Measurements from ENCODE around the gene BTF3. TPM values are rescaled to one million over a fixed set of nuclear protein-coding genes. Genes with fewer than 3 reads are reported as not detected.

BTF3 gene
- total RNA-seq, 1 donor from 2014 or later: 386 TPM

DNA sequence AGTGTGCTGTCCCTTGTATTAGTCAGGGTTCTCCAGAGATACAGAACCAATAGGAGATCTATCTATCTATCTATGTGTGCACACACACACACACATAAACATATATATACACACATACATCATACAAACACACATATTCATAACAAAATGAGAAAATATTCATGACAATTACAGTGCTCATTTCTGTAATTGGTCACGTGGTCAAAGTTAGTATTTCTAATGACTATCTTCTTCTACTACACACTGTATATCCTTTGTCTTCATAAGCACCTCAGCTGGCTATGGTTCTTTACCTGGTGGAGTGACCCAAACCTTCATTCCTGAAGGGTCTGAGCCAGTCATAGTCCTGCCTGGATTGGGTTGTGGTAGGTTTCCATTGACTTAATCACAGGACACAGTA lies 17.7 kb upstream of the BTF3 start:
- intact Hi-C loops (cut with micrococcal nuclease): no loop called here
- TF ChIP-seq, protein P1, sequence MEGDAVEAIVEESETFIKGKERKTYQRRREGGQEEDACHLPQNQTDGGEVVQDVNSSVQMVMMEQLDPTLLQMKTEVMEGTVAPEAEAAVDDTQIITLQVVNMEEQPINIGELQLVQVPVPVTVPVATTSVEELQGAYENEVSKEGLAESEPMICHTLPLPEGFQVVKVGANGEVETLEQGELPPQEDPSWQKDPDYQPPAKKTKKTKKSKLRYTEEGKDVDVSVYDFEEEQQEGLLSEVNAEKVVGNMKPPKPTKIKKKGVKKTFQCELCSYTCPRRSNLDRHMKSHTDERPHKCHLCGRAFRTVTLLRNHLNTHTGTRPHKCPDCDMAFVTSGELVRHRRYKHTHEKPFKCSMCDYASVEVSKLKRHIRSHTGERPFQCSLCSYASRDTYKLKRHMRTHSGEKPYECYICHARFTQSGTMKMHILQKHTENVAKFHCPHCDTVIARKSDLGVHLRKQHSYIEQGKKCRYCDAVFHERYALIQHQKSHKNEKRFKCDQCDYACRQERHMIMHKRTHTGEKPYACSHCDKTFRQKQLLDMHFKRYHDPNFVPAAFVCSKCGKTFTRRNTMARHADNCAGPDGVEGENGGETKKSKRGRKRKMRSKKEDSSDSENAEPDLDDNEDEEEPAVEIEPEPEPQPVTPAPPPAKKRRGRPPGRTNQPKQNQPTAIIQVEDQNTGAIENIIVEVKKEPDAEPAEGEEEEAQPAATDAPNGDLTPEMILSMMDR (IDR thresholded peaks at IDR 0.05; ENCODE audit: borderline replicate concordance): no peak
- no peak overlapping the region for H3K4me3 ChIP-seq
- no peak overlapping the region for H3K27ac ChIP-seq (replicated peaks)
- H3K9me3 ChIP-seq (replicated peaks): no peaks in the 10 kb centered on the region
- H3K4me1 ChIP-seq: no peaks in the 10 kb centered on the region
- H3K36me3 ChIP-seq: no peaks in the 10 kb centered on the region
- no peak for DNase-seq
- H3K27me3 ChIP-seq (ENCODE audit: low read depth): peaks cover 55% of the 10 kb centered on the region

DNA sequence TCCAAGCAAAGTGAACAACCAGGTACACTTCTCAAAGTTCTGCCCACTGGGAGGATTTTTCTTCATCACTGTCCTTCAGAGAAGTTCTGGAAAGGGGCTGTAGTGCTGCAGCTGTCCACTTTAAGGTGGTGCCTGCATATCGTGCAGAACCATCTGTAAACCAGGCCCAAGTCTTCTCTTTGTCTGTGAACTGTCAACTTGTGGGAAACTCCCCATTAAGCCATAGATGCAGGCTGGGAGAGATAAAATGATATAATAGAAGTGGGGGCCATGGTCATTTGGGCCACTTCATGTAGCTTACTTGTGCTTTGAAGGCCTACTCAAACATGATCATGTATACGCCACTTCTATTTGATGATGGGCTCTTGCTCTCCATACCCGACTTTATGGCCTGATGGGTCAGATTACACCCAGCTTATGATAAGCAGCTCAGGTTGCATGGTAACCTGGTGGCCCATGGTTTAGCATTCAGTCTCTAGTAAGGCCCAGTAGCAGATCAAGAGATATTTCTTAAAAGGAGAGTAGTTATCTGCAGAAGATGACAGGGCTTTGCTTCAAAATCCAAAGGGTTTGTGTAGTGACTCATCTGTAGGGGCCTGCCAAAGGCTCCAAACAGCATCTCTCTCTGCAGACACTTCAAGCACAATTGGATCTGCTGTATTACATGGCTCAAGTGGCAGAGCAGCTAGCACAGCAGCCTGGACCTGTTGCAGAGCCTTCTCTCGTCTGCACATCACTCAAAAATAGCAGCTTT lies 15.7 kb upstream of the BTF3 start:
- Histone ChIP-seq H3K27me3 (ENCODE audit: low read depth) (peaks cover 63% of the 10 kb centered on the region), H3K4me3 (no peak overlapping the region), H3K4me1 (no peaks in the 10 kb centered on the region), H3K27ac (replicated peaks) (no peak overlapping the region), H3K9me3 (replicated peaks) (no peaks in the 10 kb centered on the region), H3K36me3 (no peaks in the 10 kb centered on the region)
- intact Hi-C loops (cut with micrococcal nuclease): no loop called here
- DNase-seq: no peak
- TF ChIP-seq, protein P1 (IDR thresholded peaks at IDR 0.05; ENCODE audit: borderline replicate concordance): no peak

DNA sequence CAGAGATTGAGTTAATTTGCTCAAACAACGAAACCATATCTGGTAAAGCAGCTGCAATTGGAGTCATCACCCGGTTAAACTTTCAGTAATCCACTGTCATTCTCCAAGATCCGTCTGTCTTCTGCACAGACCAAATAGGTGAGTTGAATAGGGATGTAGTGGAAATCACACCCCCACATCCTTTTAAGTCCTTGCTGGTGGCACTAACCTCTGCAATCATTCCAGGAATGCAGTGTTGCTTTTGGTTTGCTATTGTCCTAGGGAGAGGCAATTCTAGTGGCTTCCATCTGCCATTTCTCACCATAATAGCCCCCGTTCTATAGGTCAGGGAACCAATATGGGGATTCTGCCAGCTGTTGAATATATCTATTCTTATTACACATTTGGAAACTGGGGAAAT lies 14.6 kb upstream of the BTF3 start:
- TF ChIP-seq, protein P1 (IDR thresholded peaks at IDR 0.05; ENCODE audit: borderline replicate concordance): no peak
- no peak overlapping the region for H3K4me3 ChIP-seq
- intact Hi-C loops (cut with micrococcal nuclease): no loop called here
- H3K4me1 ChIP-seq: no peaks in the 10 kb centered on the region
- no peak overlapping the region for H3K27ac ChIP-seq (replicated peaks)
- peaks cover 63% of the 10 kb centered on the region for H3K27me3 ChIP-seq (ENCODE audit: low read depth)
- no peaks in the 10 kb centered on the region for H3K36me3 ChIP-seq
- DNase-seq: no peak
- H3K9me3 ChIP-seq (replicated peaks): no peaks in the 10 kb centered on the region

DNA sequence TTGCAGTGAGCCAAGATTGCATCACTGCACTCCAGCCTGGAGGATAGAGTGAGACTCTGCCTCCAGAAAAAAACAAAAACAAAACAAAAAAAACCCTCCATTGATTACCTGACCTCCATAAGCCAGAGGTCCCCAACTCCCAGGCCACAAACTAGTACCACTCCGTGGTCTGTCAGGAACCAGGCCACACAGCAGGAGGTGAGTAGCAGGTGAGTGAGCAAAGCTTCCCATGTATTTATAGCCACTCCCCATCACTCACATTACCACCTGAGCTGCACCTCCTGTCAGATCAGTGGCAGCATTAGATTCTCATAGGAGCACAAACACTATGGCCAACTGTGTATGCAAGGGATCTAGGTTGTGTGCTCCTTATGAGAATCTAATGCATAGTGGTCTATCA lies 13.7 kb upstream of the BTF3 start:
- Histone ChIP-seq H3K4me3 (no peak overlapping the region), H3K27me3 (ENCODE audit: low read depth) (peaks cover 58% of the 10 kb centered on the region), H3K4me1 (no peaks in the 10 kb centered on the region), H3K36me3 (no peaks in the 10 kb centered on the region), H3K27ac (replicated peaks) (no peak overlapping the region), H3K9me3 (replicated peaks) (no peaks in the 10 kb centered on the region)
- TF ChIP-seq, protein P1 (IDR thresholded peaks at IDR 0.05; ENCODE audit: borderline replicate concordance): no peak
- no peak for DNase-seq
- intact Hi-C loops (cut with micrococcal nuclease): no loop called here

DNA sequence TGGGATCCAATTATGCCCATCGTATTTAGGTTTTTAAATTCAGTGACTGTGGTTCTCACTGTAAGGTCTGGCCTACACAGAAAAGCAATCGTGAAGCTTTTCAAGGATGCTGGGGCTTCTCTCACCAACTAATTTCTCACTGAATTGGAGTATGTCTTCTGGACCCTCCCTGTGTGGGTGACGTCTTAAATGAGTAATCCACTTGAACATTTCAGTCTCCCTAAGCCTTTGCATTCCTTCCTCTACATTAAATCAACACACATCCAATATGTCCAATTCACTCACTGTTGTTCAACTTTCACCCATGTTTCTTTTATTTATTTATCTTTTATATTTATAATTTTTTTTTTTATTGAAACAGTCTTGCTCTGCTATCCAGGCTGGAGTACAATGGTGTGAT lies 12.5 kb upstream of the BTF3 start:
- DNase-seq: no peak
- intact Hi-C loops (cut with micrococcal nuclease): no loop called here

More for the DNA sequence above, 12.5 kb upstream of the BTF3 start:
- TF ChIP-seq, protein P1 (IDR thresholded peaks at IDR 0.05; ENCODE audit: borderline replicate concordance): no peak
- H3K4me1 ChIP-seq: no peaks in the 10 kb centered on the region
- H3K27me3 ChIP-seq (ENCODE audit: low read depth): peaks cover 61% of the 10 kb centered on the region
- no peak overlapping the region for H3K4me3 ChIP-seq
- no peaks in the 10 kb centered on the region for H3K9me3 ChIP-seq (replicated peaks)
- no peak overlapping the region for H3K27ac ChIP-seq (replicated peaks)
- H3K36me3 ChIP-seq: no peaks in the 10 kb centered on the region
